Astrocyte (in vitro differentiated cells and primary cell): ENCODE data around the gene RUNX1.

ENCODE experiments used
- EZH2 ChIP-seq: IDR thresholded peaks from 2 replicates; pipeline ENCODE4 v1.6.1; 2012; ENCODE audit warnings: mild to moderate bottlenecking, low read length, inconsistent platforms; ENCODE audit not compliant: insufficient read depth
- TF ChIP-seq, protein P1 (sequence below): IDR thresholded peaks from 2 replicates; pipeline ENCODE4 v1.5.1; 2011; ENCODE audit warnings: low read depth, mild to moderate bottlenecking, inconsistent platforms, low read length, moderate library complexity; ENCODE audit not compliant: insufficient read depth

DNA sequence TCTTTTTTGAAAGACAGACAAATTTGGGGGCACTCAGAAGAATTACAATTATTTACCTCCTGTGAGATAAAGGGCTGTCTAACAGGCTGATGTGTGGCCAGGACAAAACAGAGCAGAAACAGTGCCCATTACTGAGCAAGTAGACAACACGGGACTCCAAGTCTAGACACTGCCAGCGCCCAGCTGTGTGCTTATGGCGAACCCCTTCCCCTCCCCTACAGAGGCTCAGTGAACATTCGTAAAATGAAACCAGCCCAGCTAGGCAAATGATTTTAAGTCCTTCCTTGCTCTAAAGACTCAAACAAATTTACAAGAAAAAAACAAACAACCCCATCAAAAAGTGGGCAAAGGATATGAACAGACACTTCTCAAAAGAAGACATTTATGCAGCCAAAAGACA, 91.1 kb downstream of the RUNX1 start:
- TF ChIP-seq, protein P1, sequence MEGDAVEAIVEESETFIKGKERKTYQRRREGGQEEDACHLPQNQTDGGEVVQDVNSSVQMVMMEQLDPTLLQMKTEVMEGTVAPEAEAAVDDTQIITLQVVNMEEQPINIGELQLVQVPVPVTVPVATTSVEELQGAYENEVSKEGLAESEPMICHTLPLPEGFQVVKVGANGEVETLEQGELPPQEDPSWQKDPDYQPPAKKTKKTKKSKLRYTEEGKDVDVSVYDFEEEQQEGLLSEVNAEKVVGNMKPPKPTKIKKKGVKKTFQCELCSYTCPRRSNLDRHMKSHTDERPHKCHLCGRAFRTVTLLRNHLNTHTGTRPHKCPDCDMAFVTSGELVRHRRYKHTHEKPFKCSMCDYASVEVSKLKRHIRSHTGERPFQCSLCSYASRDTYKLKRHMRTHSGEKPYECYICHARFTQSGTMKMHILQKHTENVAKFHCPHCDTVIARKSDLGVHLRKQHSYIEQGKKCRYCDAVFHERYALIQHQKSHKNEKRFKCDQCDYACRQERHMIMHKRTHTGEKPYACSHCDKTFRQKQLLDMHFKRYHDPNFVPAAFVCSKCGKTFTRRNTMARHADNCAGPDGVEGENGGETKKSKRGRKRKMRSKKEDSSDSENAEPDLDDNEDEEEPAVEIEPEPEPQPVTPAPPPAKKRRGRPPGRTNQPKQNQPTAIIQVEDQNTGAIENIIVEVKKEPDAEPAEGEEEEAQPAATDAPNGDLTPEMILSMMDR: no peak
- TF ChIP-seq EZH2: no peak
